Naive B cell (primary cell): ENCODE measurements around the gene GLS. TPM values are rescaled to one million over a fixed set of nuclear protein-coding genes. Genes with fewer than 3 reads are reported as not detected.

ENCODE experiments used
- ATAC-seq, 2 donors: fragments of 150-1000 bp; cut with Tn5 transposase; 2 replicates each; pipeline ENCODE4 v1.10.0; 2021; ENCODE audit warnings: low read depth in 2 of 2, mild to moderate bottlenecking in 2 of 2, moderate library complexity in 2 of 2
- DNase-seq: peaks from one replicate; pipeline ENCODE4 v3.0.0; 2022
- H3K27ac Mint-ChIP-seq, 6 donors: one replicate each; pipeline ENCODE4 v1.8.0; 2020 to 2022; ENCODE audit warnings: mild to moderate bottlenecking in 6 of 6, mixed read lengths in 6 of 6, moderate library complexity in 5 of 6, inconsistent platforms in 2 of 6
- H3K27me3 Mint-ChIP-seq, 3 donors: one replicate each; pipeline ENCODE4 v1.8.0; 2021 to 2022; ENCODE audit warnings: mixed read lengths in 3 of 3, mild to moderate bottlenecking in 1 of 3
- H3K36me3 Mint-ChIP-seq, 2 donors: one replicate each; pipeline ENCODE4 v1.8.0; 2020 to 2022; ENCODE audit warnings: mixed read lengths in 2 of 2, inconsistent platforms in 1 of 2, mild to moderate bottlenecking in 1 of 2
- H3K4me1 Mint-ChIP-seq, 3 donors: one replicate each; pipeline ENCODE4 v1.8.0; 2020 to 2022; ENCODE audit warnings: mixed read lengths in 3 of 3, inconsistent platforms in 1 of 3, mild to moderate bottlenecking in 1 of 3, moderate library complexity in 1 of 3
- H3K4me3 Mint-ChIP-seq, 8 donors: one replicate each; pipeline ENCODE4 v1.8.0; 2020 to 2022; ENCODE audit warnings: mild to moderate bottlenecking in 8 of 8, mixed read lengths in 8 of 8, moderate library complexity in 8 of 8, inconsistent platforms in 2 of 8
- H3K9me3 Mint-ChIP-seq, 7 donors: one replicate each; pipeline ENCODE4 v1.8.0; 2020 to 2022; ENCODE audit warnings: mixed read lengths in 7 of 7, mild to moderate bottlenecking in 5 of 7, inconsistent platforms in 2 of 7, moderate library complexity in 1 of 7
- polyA plus RNA-seq, 6 donors: library from polyadenylated mRNA; unstranded; fragments of 300-500 nt; fragmentation: Illumina TruSeq; gene quantifications; one replicate each; pipeline ENCODE4 v1.2.3, GENCODE V29; 2021; ENCODE audit warnings: low read depth in 6 of 6

GLS gene
- polyA plus RNA-seq, 6 donors from 2014 or later: 15.6 to 48.3 (median 40.0) TPM

DNA sequence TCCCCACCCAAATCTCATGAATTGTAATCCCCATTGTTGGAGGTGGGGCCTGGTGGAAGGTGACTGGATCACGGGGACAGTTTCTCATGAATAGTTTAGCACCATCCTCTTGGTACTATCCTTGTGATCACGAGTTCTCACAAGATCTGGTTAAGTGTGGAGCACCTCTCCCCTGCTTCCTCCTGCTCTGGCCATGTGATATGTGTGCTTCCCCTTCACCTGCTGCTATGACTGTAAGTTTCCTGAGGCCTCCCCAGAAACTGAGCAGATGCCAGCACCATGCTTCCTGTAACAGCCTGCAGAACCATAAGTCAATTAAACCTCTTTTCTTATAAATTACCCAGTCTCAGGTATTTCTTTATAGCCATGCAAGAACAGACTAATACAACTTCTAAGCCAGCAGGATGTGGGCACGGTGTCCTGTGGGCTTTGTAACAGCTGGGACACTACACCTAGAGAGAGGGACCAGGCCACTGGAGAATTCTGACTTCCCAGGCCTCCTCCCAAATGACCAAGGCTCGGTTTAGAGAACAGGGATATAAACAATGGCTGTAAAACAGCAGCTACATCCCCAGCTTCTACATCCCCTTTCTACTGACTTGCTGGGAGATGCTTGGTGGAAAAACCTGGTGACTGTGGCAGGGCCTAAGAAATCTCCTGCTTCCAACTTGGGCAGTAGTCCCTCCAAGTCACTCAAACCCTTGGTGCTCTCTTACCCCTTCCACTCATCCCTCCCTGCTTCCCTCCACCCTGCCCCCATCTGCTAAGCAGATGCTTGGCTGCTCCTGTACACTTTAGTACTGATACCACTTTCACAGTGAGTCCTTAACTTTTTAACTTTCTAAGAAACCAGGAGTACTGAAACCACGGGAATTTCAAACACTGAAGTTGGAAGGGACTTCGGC lies 123.0 kb downstream of the GLS start:
- peak overlapping the region in 1 of 8 donors; percentile 15 for H3K4me3 Mint-ChIP-seq

DNA sequence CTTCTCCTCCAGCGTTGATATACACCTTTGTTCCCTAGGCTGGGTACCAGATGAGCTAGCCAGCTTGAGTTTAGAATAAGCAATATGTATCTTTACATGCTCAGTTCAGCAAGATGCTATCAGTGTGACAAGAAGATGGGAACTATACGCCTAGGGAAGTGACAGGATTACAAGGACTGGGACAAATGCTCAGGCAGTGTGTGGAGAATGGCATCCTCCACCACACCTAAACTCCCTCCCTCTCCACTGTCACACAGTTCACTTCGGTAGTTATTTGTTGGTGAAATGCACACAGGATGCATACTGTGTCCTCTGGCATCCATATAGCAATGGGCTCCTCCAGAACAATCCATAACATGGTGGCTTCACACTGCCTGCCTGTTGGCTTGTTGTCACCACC lies 125.7 kb downstream of the GLS start:
- Mint-ChIP-seq H3K9me3 (peaks cover 0 to 2% (median 0%) of the 10 kb centered on the region in 7 donors), H3K27ac (peak overlapping the region in 1 of 6 donors; percentile 20), H3K27me3 (no peaks in the 10 kb centered on the region), H3K4me3 (no peak overlapping the region), H3K36me3 (peaks cover 32 to 44% of the 10 kb centered on the region in 2 donors), H3K4me1 (peaks cover 17% of the 10 kb centered on the region in 3 donors)
- no peak for ATAC-seq
- no peak for DNase-seq

More for the DNA sequence above, 123.0 kb downstream of the GLS start:
- Mint-ChIP-seq H3K36me3 (peaks cover 32 to 54% of the 10 kb centered on the region in 2 donors), H3K4me1 (peaks cover 9 to 16% (median 14%) of the 10 kb centered on the region in 3 donors), H3K27ac (peak overlapping the region; percentile 18 to 94 (median 58)), H3K9me3 (peaks cover 0 to 2% (median 0%) of the 10 kb centered on the region in 7 donors), H3K27me3 (no peaks in the 10 kb centered on the region)
- ATAC-seq (no peak), DNase-seq (no peak)

DNA sequence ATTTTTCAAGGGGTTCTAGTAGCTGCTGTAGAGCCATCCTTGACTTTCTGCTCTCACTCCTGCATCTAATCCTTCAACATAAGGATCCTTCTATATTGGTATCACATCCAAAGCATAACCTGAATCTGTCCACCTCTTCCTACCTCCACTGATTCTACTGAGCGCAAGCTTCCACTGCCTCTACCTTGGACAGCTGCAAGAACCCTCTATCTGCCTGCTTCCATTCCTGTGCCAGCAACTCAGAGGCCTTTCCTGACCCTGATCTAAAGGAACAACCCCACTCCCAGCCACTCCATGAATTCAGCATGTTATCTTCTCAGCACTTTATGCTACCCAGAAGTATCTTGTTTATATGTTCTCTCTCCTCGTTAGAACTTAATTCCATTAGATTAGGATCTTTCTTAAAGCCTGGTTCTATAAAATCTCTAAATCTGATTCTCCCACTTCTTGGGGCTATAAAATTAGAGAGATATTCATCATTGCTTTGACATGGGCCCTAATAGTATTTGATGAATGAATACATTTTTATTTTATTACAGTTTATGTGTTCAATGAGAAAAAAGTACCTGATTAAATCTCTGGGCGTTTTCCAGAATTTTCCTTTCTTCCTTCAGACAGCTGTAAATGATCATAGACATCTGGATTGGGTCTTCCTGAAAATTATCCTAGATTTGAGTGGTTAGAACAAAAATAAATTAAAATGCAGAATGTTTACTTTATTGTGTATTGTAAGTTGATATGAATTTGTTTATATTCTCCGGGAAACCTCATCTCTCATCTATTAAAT lies 126.6 kb downstream of the GLS start:
- H3K4me3 Mint-ChIP-seq: no peak overlapping the region
- H3K4me1 Mint-ChIP-seq: peaks cover 21 to 23% (median 22%) of the 10 kb centered on the region in 3 donors
- DNase-seq (no peak), ATAC-seq (no peak)
- H3K36me3 Mint-ChIP-seq: peaks cover 32 to 41% of the 10 kb centered on the region in 2 donors
- peaks cover 0 to 2% (median 0%) of the 10 kb centered on the region in 7 donors for H3K9me3 Mint-ChIP-seq
- H3K27ac Mint-ChIP-seq: peak overlapping the region in 4 of 6 donors; percentile 4 to 34 (median 24)
- no peaks in the 10 kb centered on the region for H3K27me3 Mint-ChIP-seq

DNA sequence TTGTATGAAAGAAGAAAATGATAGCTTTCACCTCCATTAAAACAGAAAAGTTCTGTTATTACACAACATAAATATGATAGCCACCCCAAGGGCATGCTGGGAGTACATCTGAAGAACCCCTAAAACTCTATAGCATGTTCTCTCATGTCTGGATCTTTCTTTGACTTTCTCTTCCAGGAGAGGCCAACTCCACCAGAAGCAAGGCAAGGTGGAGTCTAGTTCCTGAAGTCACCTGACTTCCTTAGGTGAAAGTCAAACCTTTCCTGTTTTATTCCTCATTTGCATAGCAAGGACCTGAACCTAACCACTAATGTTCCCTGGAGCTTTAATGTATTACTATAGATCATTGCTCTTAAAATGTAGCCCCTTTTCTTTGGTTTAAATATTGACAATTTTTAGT lies 127.7 kb downstream of the GLS start:
- DNase-seq: no peak
- peaks cover 28 to 34% of the 10 kb centered on the region in 2 donors for H3K36me3 Mint-ChIP-seq
- peaks cover 21 to 23% (median 22%) of the 10 kb centered on the region in 3 donors for H3K4me1 Mint-ChIP-seq
- H3K4me3 Mint-ChIP-seq: peak overlapping the region in 2 of 8 donors; percentile 52 to 53
- H3K9me3 Mint-ChIP-seq: peaks cover 0 to 2% (median 0%) of the 10 kb centered on the region in 7 donors
- H3K27me3 Mint-ChIP-seq: no peaks in the 10 kb centered on the region
- no peak for ATAC-seq
- peak overlapping the region in 2 of 6 donors; percentile 1 to 57 for H3K27ac Mint-ChIP-seq

DNA sequence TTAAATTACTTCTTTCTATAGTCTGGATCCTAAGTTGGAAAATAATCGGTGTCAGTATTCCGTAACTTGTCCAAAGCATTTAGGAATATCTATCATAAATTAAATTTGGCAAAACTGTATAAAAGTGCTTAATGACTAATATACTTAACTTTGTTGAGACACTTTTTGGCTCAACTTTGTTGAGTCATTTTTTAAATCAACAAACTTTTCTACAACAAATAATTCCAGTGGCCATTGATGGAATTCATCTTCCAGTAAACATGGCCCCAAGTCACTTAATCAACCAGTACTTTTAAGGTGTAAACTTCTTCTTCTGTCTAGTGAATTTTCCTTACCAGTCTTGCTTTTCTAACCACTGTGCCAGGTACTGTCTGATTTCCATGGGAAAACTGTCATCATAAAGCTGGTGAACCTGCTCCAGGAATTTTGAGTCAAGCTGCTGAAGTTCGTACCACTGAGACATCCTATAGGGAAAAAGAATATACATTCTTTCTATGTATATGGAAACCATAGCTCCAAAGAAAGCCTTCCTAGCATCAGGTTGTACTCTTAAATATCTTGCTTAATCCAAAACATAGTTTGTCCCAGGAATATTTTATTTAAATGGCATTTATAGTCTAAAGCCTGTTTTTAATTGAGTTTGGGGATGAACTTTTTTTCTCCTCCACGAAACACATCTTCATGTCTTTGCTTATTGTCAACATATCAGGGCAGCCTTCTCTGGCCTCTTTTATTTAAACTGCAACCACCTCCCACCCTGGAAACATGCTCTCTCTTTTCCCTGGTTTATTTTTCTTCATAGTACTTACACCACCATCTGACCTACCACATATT lies 129.1 kb downstream of the GLS start:
- DNase-seq (no peak), ATAC-seq (no peak)
- Mint-ChIP-seq H3K36me3 (peaks cover 14 to 20% of the 10 kb centered on the region in 2 donors), H3K4me3 (peak overlapping the region in 1 of 8 donors; percentile 22), H3K27ac (peak overlapping the region in 3 of 6 donors; percentile 8 to 69 (median 46)), H3K27me3 (no peaks in the 10 kb centered on the region), H3K4me1 (peaks cover 19 to 21% (median 20%) of the 10 kb centered on the region in 3 donors), H3K9me3 (peaks cover 0 to 2% (median 0%) of the 10 kb centered on the region in 7 donors)

DNA sequence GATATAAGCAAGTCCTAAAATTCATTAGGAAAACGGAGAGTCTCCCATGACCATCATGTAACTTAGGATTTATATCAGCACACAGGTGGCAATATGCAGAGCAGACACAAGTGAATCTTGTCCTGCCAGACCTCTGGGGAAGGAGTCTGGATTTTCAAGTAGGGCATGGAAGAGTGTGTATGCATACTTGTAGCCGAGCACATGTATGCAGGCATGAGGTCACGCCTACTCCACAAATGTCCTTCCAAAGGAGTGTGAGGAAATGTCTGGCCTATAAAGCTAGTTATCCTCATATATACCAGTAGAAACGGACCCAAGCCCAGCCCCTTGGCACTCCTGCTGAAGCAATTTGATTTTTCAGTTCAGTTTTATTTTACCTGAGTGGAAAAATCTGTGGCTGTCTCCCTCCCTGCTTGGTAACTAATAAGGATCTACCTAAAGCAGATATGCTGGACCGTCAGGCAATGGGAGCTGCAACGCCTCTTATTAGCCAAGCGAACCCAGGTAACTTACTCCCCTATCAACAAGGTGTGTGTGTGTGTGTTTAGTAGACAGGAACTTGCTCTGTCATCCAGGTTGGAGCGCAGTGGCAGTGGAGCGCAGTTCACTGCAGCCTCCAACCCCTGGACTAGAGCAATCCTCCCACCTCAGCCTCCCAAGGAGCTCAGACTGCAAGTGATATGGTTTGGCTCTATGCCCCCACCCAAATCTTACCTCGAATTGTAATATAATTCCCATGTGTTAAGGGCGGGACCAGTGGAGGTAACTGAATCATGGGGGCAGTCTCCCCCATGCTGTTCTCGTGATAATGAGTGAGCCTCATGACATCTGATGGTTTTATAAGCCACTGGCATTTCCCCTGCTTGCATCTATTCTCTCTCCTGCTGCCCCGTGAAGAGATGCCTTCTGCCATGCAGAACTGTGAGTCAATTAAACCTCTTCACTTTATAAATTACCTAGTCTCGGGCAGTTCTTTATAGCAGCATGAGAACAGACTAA lies 130.6 kb downstream of the GLS start:
- no peak for DNase-seq
- peaks cover 8 to 12% of the 10 kb centered on the region in 2 donors for H3K36me3 Mint-ChIP-seq
- no peak for ATAC-seq
- peaks cover 17 to 20% (median 19%) of the 10 kb centered on the region in 3 donors for H3K4me1 Mint-ChIP-seq
- H3K27me3 Mint-ChIP-seq: no peaks in the 10 kb centered on the region
- H3K27ac Mint-ChIP-seq: peak overlapping the region in 3 of 6 donors; percentile 47 to 79 (median 70)
- peak overlapping the region in 5 of 8 donors; percentile 44 to 68 (median 64) for H3K4me3 Mint-ChIP-seq
- H3K9me3 Mint-ChIP-seq: no peaks in the 10 kb centered on the region

DNA sequence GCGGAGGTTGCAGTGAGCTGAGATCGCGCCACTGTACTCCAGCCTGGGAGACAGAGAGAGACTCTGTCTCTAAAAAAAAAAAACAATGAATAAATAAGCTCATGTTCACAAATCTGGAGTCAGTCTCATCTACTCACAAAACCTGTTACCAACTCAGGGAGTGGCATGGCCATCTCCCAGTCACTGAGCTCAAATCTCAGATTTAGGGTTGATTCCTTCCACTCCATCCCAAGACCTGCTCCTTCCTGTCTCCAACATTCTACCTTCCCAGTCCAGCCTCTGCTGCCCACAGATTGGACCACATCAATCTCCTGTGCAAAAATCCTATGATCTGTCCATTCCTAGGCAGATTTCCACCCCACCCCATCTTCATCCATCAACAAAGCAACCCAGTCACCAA lies 131.7 kb downstream of the GLS start:
- ATAC-seq (no peak), DNase-seq (no peak)
- H3K9me3 Mint-ChIP-seq: peaks cover 0 to 3% (median 0%) of the 10 kb centered on the region in 7 donors
- H3K27ac Mint-ChIP-seq: no peak overlapping the region
- no peaks in the 10 kb centered on the region for H3K27me3 Mint-ChIP-seq
- H3K36me3 Mint-ChIP-seq: peaks cover under 1 to 4% of the 10 kb centered on the region in 2 donors
- no peak overlapping the region for H3K4me3 Mint-ChIP-seq
- peaks cover 11 to 20% (median 12%) of the 10 kb centered on the region in 3 donors for H3K4me1 Mint-ChIP-seq

DNA sequence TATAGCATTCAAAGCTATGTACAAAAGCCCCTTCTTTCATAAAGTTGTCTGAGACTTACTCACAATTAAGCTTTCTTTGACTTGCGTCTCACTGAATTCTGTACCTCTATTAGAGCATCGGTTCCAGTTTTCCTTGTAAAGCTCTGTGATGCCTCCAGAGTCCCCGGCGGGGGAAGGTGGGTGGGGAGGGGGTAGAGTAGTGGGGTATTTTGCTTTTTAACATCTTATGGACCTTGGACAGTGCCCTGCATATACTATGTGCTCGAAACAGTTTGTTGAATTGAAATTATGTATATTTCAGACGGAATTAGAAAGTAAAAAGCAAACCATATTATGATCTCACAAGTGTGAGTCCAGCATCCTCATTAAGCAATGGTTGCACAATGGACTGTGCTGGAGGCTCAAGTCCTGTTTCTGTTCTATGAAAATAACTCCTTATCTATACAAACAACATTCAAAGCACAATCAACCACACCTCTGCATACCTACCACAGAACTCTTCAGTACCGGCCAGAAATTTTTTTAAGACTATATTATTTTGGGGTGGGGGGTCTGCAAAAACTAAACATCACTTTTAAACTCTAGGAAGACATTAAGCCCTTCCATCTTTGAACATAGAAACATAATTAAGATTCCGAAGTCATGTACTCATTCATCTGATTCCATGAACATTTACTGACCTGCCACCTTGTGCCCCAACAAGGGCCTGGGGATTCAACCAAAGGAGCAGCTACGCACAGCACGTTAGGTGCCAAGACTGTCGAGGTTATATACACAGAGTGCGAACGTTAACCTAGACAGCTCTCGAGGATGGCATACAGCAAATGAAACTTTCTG lies 132.4 kb downstream of the GLS start:
- DNase-seq: no peak
- no peak overlapping the region for H3K4me3 Mint-ChIP-seq
- ATAC-seq: no peak
- peaks cover 0 to 2% of the 10 kb centered on the region in 2 donors for H3K36me3 Mint-ChIP-seq
- H3K27me3 Mint-ChIP-seq: no peaks in the 10 kb centered on the region
- H3K27ac Mint-ChIP-seq: no peak overlapping the region
- H3K9me3 Mint-ChIP-seq: peaks cover 0 to 3% (median 0%) of the 10 kb centered on the region in 7 donors
- peaks cover 11 to 20% (median 11%) of the 10 kb centered on the region in 3 donors for H3K4me1 Mint-ChIP-seq

DNA sequence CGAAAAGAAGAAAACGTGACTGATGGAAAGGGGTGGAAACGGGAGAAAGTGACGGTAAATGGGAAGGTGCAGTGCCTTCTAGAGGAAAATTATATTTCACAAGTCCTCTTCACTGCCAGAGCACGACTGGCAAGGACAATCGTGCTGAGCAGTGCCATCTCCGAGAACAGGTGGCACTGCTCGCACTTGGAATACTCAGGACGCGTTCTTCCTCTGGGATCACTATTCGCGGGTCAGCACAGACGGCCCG lies 133.0 kb downstream of the GLS start:
- no peak overlapping the region for H3K27ac Mint-ChIP-seq
- H3K27me3 Mint-ChIP-seq: no peaks in the 10 kb centered on the region
- peaks cover 0 to 3% (median 0%) of the 10 kb centered on the region in 7 donors for H3K9me3 Mint-ChIP-seq
- no peak for DNase-seq
- peaks cover 6 to 17% (median 7%) of the 10 kb centered on the region in 3 donors for H3K4me1 Mint-ChIP-seq
- H3K36me3 Mint-ChIP-seq: no peaks in the 10 kb centered on the region
- H3K4me3 Mint-ChIP-seq: no peak overlapping the region
- no peak for ATAC-seq

DNA sequence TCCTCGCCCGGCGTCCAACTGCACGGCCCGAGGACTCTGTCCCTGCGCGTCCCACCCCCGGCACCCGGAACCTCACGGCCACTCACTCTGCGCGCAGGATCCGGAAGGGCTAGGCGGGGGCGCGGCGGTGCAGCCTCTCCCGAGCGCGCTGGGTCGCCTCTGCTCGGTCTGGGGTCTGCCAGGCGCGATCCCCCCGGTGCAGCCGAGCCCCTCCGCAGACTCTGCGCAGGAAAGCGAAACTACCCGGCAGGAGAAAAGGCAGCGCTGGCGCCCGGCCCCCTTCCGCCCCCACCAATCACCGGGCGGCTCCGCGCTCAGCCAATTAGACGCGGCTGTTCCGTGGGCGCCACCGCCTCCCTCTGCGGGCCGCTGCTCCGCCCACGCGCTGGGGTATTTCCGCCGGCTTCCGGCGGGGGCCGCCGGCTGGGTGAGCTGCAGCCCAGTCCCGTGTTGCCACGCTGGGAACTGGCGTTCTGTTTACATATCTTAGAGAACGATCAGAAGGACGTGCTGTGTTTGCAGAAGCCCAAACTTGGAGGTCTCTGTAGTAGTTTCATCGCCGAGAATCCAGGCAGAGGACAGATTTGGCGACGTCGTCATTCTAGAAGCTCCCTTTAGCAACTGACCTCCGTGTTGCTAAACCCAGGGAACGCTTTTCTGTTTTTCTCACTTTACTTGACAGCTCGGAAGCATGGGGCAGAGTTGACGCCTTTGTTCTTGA lies 133.5 kb downstream of the GLS start, which contains the start of gene STAT1:
Gene STAT1 (minus strand): TSS at position 240 of the 721 bp plus-strand sequence. CDS start 4,168 bp downstream, outside the sequence.
- no peak within 1 kb of the TSS for H3K27ac Mint-ChIP-seq

DNA sequence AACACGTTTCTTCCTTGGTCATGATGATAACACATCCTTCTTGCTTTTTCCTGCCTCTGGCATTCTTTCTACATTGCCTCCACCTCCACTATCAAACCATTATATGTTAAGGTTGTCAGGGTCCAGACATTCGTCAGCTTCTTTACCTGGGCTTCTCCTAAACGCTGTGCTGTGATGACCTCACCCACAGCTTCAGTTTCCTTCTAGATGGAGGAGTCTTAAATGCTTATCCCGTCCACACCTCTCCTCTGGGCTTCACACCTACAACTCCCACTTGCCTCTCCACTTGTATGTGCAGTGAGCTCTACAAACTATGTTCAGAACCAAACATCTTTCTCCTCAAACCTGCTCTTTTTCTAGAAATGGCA lies 134.0 kb downstream of the GLS start:
- no peaks in the 10 kb centered on the region for H3K27me3 Mint-ChIP-seq
- no peak overlapping the region for H3K27ac Mint-ChIP-seq
- H3K4me3 Mint-ChIP-seq: no peak overlapping the region
- H3K4me1 Mint-ChIP-seq: peaks cover 6 to 16% (median 7%) of the 10 kb centered on the region in 3 donors
- H3K9me3 Mint-ChIP-seq: peaks cover 0 to 3% (median 0%) of the 10 kb centered on the region in 7 donors
- H3K36me3 Mint-ChIP-seq: no peaks in the 10 kb centered on the region
- no peak for DNase-seq
- ATAC-seq: no peak

More for the DNA sequence above, 133.5 kb downstream of the GLS start, which contains the start of gene STAT1:
- no peak within 1 kb of the TSS for H3K4me3 Mint-ChIP-seq
- DNase-seq (peak; percentile 96), ATAC-seq (peak; percentile 88 to 90)
- H3K4me1 Mint-ChIP-seq: peaks cover 6 to 16% (median 7%) of the 10 kb centered on the region in 3 donors
- H3K36me3 Mint-ChIP-seq: no peaks in the 10 kb centered on the region
- H3K27me3 Mint-ChIP-seq: no peaks in the 10 kb centered on the region
- H3K9me3 Mint-ChIP-seq: peaks cover 0 to 3% (median 0%) of the 10 kb centered on the region in 7 donors
